Measurements from ENCODE around the gene FAM53B.

DNA sequence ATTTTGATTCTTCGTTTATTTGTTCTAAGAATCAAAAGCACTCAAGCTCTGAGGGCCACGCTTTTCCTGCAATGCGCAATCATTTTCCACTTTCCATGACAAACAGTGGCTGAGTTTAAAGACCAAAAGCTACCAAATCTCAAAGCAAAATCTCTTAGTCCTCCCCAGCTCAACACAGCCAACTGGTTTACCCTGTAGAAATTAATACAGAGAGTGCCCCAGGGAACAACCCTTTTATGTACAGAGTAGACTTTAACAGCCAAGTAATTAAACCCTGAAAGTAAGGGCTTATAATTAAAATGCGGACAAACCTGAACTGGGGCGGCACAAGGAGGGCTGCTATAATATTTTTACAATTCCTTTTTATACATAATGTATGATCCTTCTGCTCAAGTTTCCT lies 53.2 kb downstream of the FAM53B start:
- TF ChIP-seq, protein P1, sequence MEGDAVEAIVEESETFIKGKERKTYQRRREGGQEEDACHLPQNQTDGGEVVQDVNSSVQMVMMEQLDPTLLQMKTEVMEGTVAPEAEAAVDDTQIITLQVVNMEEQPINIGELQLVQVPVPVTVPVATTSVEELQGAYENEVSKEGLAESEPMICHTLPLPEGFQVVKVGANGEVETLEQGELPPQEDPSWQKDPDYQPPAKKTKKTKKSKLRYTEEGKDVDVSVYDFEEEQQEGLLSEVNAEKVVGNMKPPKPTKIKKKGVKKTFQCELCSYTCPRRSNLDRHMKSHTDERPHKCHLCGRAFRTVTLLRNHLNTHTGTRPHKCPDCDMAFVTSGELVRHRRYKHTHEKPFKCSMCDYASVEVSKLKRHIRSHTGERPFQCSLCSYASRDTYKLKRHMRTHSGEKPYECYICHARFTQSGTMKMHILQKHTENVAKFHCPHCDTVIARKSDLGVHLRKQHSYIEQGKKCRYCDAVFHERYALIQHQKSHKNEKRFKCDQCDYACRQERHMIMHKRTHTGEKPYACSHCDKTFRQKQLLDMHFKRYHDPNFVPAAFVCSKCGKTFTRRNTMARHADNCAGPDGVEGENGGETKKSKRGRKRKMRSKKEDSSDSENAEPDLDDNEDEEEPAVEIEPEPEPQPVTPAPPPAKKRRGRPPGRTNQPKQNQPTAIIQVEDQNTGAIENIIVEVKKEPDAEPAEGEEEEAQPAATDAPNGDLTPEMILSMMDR (conservative IDR thresholded peaks at IDR 0.05): no peak
- TF ChIP-seq EZH2 (IDR thresholded peaks at IDR 0.05; ENCODE audit: low read depth): no peak
